Upper lobe of left lung (tissue), 4 donors: Measurements from ENCODE around the gene RERE.

Experiments used
- CTCF ChIP-seq, 6 experiments: fragments of 450-650 bp in 4 of 6; fragments of 200-600 bp in 2 of 6; sonication (generic) in 2 of 6; IDR thresholded peaks; one replicate each; pipeline ENCODE4 v1.5.1; 2016 to 2019; ENCODE audit warnings: antibody characterized with exemption in 6 of 6
- EP300 ChIP-seq, 4 donors: sonication (generic); formaldehyde crosslinking; IDR thresholded peaks; one replicate each; pipeline ENCODE4 v1.5.1; 2017; ENCODE audit warnings: antibody characterized with exemption in 4 of 4, control low read depth in 2 of 4
- POLR2A ChIP-seq, 4 donors: fragments of 450-650 bp; IDR thresholded peaks; one replicate each; pipeline ENCODE4 v1.5.1; 2016 to 2017; ENCODE audit warnings: antibody characterized with exemption in 4 of 4, mild to moderate bottlenecking in 2 of 4

- TF ChIP-seq EP300 (IDR thresholded peaks at IDR 0.05) (no peak), POLR2A (IDR thresholded peaks at IDR 0.05) (no peak), CTCF (IDR thresholded peaks at IDR 0.05) (no peak)
These were observed 495.8 kb downstream of the RERE start for GRCh38 chr1:8321612-8322011.
